GM12878 (cell line): ENCODE measurements around the gene LSM14B.

Experiments
- ATF2 ChIP-seq: IDR thresholded peaks from 2 replicates; pipeline ENCODE4 v1.6.1; 2012; ENCODE audit warnings: low read length, inconsistent platforms
- CHD2 ChIP-seq: IDR thresholded peaks from 2 replicates; pipeline ENCODE4 v1.6.1; 2011; ENCODE audit warnings: low read depth, low read length, improper control_type of control experiment, borderline replicate concordance
- CTCF ChIP-seq, 3 experiments: IDR thresholded peaks in 2 of 3; conservative IDR thresholded peaks in 1 of 3; 2 replicates each; pipeline ENCODE4 v1.5.1; 2011; ENCODE audit warnings: low read depth in 3 of 3, low read length in 3 of 3, mild to moderate bottlenecking in 3 of 3, control low read depth in 2 of 3, moderate library complexity in 2 of 3, inconsistent platforms in 1 of 3, mixed read lengths in 1 of 3; ENCODE audit not compliant: control insufficient read depth in 2 of 3, insufficient read depth in 1 of 3; ENCODE audit errors: extremely low read depth in 1 of 3
- REST ChIP-seq: IDR thresholded peaks from 2 replicates; pipeline ENCODE4 v1.6.1; 2012; ENCODE audit warnings: mild to moderate bottlenecking, low read depth, low read length
- SMC3 ChIP-seq: IDR thresholded peaks from 2 replicates; pipeline ENCODE4 v1.6.1; 2011; ENCODE audit warnings: low read length, improper control_type of control experiment, borderline replicate concordance
- TAF1 ChIP-seq: IDR thresholded peaks from 2 replicates; pipeline ENCODE4 v1.6.1; 2011; ENCODE audit warnings: mild to moderate bottlenecking, low read depth, low read length, borderline replicate concordance

GRCh38 chr20:62131560-62132320 lies 9.5 kb downstream of the LSM14B start:
- TF ChIP-seq CHD2 (no peak), ATF2 (no peak), TAF1 (no peak), REST (no peak), CTCF (IDR thresholded peaks at IDR 0.05 in 2 of 3, conservative IDR thresholded peaks at IDR 0.05 in 1 of 3; ENCODE audit: control insufficient read depth in 2 of 3, extremely low read depth in 1 of 3, insufficient read depth in 1 of 3, low read depth in 3 of 3, low read length in 3 of 3) (no peak), SMC3 (no peak)
